GM18511 (cell line): ENCODE data around the gene EXTL1.

ENCODE experiments used
- ATAC-seq: cut with Tn5 transposase; IDR thresholded peaks from one replicate; pipeline ENCODE4 v1.9.1; 2021; ENCODE audit warnings: mild to moderate bottlenecking, moderate library complexity; ENCODE audit not compliant: unreplicated experiment

The EXTL1 gene

DNA sequence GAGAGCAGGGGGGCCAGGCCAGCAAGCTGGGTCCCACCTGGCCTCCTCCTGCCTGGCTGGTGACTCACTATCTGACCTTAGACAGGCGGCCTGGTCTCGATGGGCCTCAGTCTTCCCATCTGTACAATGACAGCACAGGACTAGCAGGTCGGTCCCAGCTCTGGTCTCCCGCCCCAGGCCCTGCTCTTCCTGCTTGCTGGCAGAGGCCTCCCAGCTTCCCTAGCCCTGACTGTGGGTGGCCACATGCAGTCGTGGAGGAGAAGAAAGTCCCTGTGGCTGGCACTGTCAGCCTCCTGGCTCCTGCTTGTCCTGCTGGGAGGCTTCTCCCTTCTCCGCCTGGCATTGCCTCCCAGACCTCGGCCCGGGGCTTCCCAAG, 817 bp downstream of the EXTL1 start:
- no peak for ATAC-seq

DNA sequence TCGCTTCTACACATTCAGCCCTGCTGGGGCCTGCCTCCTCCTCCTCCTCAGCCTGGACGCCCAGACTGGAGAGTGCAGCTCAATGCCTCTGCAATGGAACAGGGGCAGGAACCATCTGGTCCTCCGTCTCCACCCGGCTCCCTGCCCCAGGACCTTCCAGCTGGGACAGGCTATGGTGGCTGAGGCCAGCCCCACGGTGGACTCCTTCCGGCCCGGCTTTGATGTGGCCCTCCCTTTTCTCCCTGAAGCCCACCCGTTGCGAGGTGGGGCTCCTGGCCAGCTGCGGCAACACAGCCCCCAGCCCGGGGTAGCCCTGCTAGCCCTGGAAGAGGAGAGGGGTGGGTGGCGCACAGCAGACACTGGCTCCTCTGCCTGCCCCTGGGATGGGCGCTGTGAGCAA, 1.4 kb downstream of the EXTL1 start:
- ATAC-seq = no peak

DNA sequence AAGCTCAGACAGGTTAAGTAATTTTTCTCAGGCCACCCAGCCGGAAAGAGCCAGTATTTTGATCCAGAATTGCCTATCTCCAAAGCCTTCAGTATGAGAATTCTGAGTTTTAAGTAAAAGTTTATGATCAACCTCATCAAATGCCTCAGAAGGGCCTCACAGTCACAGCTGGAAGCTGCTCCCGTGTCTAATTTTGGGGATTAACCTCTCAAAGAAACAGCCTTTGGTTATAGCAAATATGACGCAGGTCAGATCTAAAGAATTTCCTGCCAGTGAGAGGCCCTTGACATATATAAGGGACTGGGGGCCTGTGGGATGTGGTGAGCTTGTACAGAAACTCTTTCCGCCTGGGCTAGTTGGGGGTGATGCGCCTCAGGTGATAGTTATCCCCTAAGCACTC, 2.3 kb downstream of the EXTL1 start:
- no peak for ATAC-seq

DNA sequence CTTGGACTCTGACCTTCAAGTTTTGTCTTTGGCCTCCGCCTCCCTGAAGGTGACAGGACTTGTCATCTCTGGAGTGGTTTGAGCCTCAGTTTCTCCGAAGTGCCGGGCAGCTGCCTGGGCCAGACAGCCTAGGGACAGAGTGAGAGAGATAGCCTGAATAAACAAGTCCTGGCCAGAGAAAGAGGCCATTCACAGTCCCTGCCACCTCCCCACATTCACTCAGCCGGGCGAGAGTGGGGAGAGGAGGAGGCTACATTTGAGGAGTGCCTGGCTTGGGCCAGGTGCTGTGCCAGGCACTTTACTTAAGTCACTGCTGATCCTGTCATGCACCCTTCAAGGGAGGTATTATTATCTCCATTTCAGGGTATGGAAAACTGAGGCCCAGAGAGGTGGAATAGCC, 3.5 kb downstream of the EXTL1 start:
- ATAC-seq = no peak

DNA sequence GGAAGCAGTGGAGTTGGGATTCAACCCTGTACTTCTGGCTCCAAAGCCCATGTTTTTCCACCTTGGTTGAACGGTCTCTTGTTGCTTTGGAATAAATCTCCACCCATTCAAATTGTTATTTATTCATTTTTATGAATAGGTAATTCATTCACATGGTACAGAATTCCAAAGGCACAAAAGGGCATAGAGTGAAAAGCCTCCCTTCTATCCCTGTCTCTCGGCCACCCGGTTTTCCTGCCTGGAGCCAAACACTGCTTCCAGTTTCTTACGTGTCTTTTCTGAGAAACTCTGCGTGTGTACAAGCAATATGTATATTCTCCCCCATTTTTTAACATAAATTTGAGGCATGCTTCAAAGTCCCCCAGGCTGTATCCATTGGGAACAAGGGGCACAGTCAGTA, 3.9 kb downstream of the EXTL1 start:
- no peak for ATAC-seq

DNA sequence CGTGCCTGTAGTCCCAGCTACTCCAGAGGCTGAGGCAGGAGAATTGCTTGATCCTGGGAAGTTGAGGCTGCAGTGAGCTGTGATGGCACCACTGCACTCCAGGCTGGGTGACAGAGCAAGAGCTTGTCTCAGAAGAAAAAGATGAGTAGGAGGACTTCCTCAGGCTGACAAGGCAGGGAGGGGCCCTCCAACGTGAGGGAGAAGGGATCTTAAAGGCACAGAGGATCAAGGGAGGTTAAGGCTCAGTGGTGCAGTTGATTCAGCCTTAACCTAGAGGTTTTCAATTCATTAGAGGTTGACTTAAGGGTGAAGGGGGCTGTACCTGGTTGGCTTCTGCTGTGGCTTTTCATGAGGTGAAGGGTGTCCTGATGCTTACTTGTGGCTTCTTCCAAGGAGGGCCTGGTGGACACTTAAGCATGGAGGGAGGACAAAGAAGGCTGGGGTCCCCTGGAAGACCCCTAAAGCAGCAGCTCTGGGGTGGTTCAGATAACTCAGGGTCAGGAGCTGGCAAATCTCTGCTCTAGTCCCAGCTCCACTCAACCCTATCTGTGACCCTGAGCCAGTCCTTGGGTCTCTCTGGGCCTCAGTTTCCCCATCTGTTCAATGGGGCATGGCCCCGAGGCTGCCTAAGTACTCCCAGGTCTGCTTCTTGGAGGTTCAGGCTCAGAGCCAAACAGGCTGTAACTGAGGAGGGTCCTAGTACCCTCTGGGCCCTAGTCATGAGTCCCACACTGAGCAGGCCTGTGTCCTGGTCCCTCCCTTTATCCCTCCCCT, 6.3 kb downstream of the EXTL1 start:
- ATAC-seq = no peak

DNA sequence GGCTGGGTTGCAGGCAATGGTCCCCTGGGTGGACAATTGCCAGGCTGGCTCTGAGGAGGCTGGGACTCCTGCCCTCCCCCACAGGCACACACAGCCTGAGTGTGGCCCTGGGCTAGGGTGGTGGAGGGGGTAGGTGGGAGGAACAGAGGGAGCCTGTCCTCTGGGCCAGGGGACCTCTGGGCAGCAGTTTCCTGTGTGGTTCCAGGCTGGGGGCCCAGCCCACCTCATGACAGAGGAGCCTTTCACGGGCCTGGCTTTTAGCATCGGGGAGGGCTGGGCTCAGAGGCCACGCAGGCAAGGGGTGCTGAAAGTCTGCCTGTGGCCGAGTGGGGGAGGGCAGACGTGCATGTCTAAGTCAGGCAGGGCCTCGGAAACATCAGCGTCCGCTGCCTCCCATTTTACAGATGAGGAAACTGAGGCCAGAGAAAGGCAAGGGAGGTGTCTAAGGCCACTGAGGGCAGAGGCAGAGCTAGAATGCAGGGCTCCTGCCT, 7.0 kb downstream of the EXTL1 start:
- no peak for ATAC-seq

DNA sequence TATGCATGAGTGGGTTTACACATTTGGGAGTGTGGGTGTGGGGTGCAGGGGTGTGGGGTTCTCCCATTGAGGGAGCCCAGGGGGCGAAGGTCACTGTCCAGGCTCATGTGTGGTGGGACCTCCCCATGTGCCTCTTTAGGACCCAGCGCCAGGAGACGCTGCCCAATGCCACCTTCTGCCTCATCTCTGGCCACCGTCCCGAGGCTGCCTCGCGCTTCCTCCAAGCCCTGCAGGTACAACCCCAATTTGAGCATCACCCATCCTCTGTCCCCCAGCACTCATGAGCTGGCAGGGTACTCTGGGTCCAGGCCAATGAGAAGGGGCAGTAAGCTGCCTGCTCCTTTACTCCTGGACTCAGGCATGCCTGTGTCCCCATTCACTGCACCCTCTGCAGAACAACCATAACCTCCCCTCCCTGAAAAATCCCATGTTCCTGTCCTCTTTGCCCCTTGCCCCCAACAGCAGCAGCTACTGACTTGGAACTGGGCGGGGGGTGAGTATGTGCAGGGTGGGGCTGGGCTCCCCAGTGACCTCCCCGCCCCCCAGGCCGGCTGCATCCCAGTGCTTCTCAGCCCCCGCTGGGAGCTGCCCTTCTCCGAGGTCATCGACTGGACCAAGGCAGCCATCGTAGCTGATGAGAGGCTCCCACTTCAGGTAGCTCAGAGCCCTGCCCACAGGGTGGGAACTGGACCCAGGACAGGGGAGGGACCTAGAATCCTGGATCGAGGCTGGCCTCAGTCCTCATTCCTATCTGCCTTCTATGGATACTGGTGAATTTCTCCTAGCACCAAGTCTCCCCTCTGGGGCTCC, 7.7 kb downstream of the EXTL1 start:
- ATAC-seq = no peak

DNA sequence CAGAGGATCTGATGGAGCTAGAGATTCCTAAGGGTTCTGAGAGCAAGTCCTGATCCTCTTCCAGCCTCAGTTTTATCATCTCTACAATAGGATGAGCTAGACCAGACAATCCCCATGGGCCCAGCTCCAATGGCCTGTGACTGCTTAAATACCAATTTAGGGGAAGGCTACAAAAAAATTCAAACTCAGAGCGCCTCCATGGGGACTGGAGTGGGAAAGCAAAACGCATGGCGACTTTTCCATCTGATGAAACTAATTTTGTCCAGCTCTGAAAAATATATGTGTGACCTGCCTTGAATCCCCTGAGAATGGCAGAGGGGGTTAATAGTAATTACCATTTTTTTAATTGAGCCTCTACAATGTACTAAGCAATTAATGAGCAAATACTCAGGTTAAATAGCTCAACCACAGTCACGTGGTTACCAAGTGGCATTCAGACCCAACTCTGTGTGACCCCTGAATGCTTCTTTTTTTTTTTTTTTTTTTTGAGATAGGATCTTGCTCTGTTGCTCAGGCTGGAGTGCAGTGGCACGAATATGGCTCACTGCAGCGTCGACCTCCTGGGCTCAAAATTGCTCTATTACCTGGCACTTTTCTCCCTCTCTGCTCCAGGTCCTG, 8.4 kb downstream of the EXTL1 start:
- no peak for ATAC-seq

DNA sequence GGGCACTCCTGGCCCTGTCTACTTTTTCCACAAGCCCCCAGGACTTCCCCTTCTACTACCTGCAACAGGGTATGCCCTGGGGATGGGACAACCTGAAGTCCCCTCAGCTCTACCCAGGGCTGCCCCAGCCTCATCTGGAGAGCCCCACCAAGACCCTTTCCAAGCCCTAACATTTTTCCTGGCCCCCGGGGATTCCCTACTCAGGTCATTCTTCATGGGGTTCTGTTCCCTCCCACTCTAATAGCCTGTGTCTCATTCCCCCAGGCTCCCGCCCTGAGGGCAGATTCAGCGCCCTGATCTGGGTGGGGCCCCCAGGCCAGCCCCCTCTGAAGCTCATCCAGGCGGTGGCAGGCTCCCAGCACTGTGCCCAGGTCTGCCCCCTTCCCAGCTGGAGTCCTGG, 9.6 kb downstream of the EXTL1 start:
- ATAC-seq = no peak

DNA sequence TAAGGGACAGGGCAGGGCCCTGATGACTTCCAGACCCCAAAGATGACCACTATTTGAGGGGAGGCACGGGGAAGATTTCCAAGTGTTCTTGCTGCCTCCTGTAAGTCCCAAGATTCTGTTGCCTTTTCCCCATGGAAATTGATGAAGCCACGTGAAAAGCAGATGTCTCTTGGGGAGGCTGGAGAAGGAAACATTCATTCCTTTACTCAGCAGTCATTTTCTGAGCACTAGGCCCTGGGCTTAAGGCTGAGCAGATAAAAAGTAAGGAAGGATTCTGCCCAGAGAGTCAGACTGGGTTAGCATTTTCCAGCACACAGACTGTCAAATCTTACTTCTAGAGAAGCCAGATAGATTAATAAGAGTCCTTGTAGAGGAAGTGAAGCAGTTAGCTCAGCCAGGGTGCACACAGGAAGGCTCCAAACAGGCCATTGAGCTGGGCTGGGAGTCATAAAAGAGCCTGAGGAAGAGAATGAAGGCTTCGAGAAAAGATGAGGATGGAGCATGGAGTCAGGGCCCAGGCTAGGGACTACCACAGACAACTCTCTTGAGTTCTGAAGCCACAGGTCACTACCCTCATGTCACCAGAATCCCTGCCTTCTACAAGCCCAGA, 10.1 kb downstream of the EXTL1 start:
- ATAC-seq = no peak

DNA sequence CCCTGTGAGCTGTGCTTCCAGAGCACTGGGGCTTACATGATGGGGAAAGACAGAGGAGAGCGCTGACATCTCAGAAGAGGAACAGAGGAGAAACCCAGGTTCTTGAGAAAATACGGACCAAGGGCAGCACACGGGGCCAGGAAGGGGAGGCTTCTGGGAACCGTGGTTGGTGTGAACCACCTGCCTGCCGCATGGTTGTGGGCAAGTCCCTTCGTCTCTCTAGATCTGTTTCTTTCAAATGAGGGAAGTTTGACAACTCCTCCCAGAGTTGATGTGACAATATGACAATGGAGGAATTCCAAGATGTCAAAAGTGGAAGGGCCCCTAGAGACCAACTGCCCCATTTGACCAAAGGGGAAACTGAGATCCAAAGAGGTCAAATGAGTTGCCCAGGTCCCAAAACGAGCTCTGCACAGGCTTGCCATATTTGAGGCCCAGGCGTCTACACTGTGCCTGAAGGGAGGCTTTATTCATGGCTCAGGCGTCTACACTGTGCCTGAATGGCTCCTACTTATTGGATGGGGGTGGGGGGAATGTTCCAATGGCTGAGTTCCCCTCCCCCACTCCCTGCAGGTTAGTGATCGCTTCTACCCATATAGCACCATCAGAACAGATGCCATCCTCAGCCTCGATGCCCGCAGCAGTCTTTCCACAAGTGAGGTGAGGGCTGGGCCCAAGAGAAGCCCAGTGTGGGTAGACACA, 11.2 kb downstream of the EXTL1 start:
- ATAC-seq = no peak

DNA sequence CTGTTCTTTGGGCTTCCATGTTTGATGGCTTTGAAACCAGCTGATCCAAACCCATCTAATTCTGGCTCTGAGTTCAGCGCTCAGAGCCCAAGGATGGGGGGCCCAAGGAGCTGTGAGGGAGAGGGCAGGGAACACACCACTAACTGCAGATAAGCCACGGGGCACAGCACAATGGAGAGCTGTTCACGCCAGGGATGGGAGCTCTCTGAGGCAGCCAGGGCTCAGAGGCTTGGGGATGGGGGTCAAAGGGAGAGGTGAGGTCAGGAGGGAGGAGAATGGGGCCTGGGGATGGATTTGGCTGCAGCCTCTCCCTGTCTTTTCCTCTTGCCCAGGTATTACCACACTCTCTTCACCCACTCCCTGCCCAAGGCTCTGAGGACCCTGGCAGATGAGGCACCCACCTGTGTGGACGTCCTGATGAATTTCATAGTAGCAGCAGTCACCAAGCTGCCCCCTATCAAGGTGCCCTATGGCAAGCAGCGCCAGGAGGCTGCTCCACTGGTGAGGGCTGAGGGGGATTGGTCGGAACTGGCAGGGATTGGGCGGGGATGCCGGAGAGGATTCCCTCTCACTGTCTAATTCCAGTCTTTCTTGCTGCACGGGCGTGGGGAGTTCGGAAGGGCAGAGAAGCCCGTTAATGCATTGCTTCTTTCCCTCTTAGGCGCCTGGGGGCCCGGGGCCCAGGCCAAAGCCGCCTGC, 13.1 kb downstream of the EXTL1 start:
- ATAC-seq = no peak

DNA sequence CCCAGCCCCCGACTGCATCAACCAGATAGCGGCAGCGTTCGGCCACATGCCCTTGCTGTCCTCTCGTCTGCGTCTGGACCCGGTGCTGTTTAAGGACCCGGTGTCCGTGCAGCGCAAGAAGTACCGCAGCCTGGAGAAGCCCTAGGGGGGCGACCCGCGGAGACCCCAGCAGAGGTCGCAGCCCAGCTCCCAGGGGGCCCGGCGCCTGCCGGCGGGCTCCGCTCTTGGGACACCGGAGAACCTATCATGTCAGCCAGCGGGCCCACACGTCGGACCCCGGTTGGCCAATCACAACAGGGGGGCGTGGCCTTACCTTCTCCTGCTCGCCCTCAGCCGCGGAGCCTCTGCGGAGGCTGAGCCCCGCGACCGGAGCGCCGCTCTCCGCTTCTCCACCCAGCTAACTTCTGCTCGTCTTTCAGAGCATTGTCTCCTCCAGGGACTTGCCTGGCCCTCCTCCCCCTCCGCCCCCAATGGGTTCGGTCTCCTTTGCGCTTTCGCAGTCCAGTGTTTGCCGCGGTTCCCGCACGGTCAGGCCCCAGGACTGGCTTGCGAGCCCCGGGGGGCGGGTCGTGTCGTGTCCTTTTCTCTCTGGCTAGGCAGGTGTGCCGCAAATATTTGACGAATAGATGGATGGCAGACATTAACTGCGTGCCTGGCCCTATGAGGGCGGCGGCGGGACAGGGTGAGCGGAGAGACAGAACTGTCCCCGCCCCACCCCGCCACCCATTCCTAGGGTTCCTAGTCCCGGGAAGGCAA, 13.8 kb downstream of the EXTL1 start:
- peak; percentile 93 for ATAC-seq

DNA sequence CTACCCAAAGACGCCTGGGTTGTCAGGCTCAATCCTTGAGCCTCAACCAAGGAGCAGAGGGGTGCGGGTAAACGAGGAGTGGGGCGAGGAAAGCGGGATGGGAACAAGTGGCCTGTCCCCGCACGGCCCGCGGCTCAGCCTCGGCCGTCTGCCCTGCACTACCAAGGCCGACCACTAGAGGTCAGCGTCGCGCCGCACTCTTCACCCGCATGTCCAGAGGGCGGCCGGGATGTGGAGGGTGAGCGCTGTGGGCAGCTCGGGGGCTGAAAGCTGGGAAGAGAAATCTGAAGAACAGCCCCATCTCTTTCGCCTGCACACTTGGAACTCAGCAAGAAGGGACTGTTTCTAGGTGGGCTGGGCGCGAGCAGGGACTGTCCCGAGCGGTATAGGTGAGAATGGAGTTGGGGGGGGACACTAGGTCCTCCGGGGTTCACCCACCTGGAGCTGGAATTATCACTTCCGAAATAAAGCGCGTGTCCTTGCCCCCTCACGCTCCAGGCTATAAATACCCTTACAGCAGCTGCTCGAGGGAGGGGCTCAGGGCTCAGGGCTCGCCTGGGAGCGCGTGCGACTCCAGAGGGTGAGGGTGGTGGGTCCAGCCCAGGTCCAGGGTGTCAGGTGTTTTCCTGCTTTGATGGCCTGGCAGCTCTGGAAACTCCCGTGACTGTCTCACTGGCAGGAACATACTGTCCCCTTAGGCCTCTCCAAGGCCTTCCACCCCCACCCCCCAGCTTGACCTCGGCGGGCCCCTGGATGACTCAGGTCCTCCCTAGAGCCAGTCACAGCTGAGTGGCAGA, 14.6 kb downstream of the EXTL1 start:
- ATAC-seq = peak; percentile 78

DNA sequence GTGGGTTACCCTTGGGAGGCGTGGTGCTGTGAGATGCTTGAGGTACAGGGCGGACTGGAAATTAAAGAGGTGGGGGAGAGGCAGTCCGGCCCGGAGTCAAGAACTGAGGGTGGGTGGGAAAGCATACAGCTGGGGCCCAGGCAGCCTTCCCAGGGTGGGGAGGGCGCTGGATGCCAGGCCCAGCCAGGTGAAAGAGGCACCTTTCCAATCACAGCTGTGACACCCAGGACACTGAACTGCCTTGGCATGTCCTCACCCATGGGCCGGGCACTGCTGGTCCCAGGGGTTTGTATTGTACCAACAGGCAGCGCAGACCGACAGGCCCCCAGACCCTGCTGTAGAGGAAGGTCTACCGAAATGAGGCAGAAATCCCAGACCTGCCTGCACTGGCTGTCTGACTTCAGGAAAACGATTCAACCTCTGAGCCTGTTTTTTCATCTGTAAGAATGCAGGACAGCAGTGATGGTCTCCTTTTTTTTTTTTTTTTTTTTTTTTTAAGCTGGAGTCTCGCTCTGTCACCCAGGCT, 15.2 kb downstream of the EXTL1 start:
- no peak for ATAC-seq

DNA sequence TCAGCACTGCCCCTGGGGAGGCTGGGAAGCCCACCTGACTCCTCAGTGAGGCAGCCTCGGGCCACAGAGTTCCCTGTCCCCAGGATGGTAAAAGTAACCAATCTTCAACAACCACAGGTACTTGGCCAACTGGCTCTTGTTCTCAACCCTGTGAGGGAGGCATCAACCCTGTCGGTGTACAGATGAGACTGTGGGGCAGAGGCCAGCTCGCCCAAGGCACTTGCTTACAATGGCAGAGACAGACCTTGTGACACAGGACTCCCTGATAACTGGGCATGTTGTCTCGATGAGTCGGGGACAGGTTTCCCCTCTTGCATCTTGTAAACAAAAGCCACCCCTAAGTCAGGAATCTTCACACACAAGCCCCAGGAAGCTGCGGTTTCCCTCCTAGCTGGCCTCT, 16.3 kb downstream of the EXTL1 start:
- ATAC-seq = no peak

DNA sequence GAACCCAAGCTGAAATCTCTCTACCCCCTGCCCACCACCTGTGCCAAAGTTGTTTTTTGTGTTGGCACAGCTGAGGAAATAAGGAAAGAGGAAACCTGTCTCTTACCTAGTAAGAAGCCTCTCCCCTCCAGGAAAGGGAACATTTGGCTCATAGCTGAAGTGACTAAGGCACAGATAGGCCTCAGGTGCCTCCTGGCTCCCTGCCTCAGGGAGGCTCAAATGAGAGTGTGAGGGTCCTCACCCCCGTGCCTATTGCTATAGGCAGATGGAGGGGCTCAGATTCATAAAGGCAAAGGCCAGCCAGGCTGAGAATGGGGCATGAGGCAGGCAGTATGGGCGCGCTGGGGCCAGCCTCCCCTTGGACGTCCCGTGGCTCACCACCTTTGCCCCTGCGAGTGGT, 16.9 kb downstream of the EXTL1 start:
- ATAC-seq = no peak
